CD4-positive, alpha-beta T cell treated with Interleukin-6 for 4 hours (primary cell): Measurements from ENCODE around the gene TACC2.

Source experiments
- DNase-seq: peaks from one replicate; pipeline ENCODE4 v3.0.0-alpha.2; 2020; ENCODE audit warnings: mixed read lengths

Gene TACC2

GRCh38 chr10:122126763-122127659 is 138.0 kb downstream of the TACC2 start:
- DNase-seq, result no peak

GRCh38 chr10:122127943-122128342 is 139.0 kb downstream of the TACC2 start:
- no peak for DNase-seq

GRCh38 chr10:122128357-122128756 is 139.4 kb downstream of the TACC2 start:
- no peak for DNase-seq

GRCh38 chr10:122130474-122131110 is 141.6 kb downstream of the TACC2 start:
- no peak for DNase-seq

GRCh38 chr10:122132331-122132755 is 143.4 kb downstream of the TACC2 start:
- no peak for DNase-seq

- no peak for DNase-seq
Measured at GRCh38 chr10:122132882-122133565, 144.1 kb downstream of the TACC2 start.

GRCh38 chr10:122135251-122136025 is 146.5 kb downstream of the TACC2 start:
- no peak for DNase-seq

- DNase-seq, result no peak
Measured at GRCh38 chr10:122138831-122139625, 150.1 kb downstream of the TACC2 start.

GRCh38 chr10:122139627-122140170 is 150.7 kb downstream of the TACC2 start:
- DNase-seq, result no peak

GRCh38 chr10:122140461-122140902 is 151.5 kb downstream of the TACC2 start:
- no peak for DNase-seq

GRCh38 chr10:122140941-122141623 is 152.1 kb downstream of the TACC2 start:
- no peak for DNase-seq

GRCh38 chr10:122141821-122142640 is 153.1 kb downstream of the TACC2 start:
- DNase-seq, result no peak

- DNase-seq, result peak; percentile 17
Measured at GRCh38 chr10:122142641-122143237, 153.8 kb downstream of the TACC2 start.

GRCh38 chr10:122143238-122143841 is 154.4 kb downstream of the TACC2 start:
- DNase-seq, result no peak

- DNase-seq, result no peak
Measured at GRCh38 chr10:122144199-122144598, 155.2 kb downstream of the TACC2 start.

- no peak for DNase-seq
Measured at GRCh38 chr10:122145113-122145512, 156.2 kb downstream of the TACC2 start.

- no peak for DNase-seq
Measured at GRCh38 chr10:122147663-122148062, 158.7 kb downstream of the TACC2 start.

GRCh38 chr10:122148876-122149560 is 160.1 kb downstream of the TACC2 start:
- no peak for DNase-seq
